ENCODE results near the gene TELO2.

- TF ChIP-seq CTCF (IDR thresholded peaks at IDR 0.05) (no peak), POLR2A (IDR thresholded peaks at IDR 0.05) (no peak)
These were observed 17.1 kb downstream of the TELO2 start for GRCh38 chr16:1510272-1510671.

All from lower leg skin (tissue), 3 donors.